Duodenal mucosa (tissue), 2 donors: ENCODE data around the gene RAB3GAP1.

ENCODE experiments used
- H3K27ac ChIP-seq: one replicate; pipeline ENCODE4 v1.7.0; 2013; ENCODE audit warnings: low read depth, low read length
- H3K27me3 ChIP-seq, 2 donors: one replicate each; pipeline ENCODE4 v1.7.0; 2013; ENCODE audit warnings: low read length in 2 of 2, control low read depth in 1 of 2; ENCODE audit not compliant: insufficient read depth in 2 of 2, control insufficient read depth in 1 of 2
- H3K36me3 ChIP-seq, 2 donors: one replicate each; pipeline ENCODE4 v1.7.0; 2013; ENCODE audit warnings: low read length in 2 of 2, control low read depth in 1 of 2; ENCODE audit not compliant: insufficient read depth in 2 of 2, control insufficient read depth in 1 of 2
- H3K4me1 ChIP-seq, 2 donors: one replicate each; pipeline ENCODE4 v1.7.0; 2013; ENCODE audit warnings: low read length in 2 of 2, control low read depth in 1 of 2; ENCODE audit not compliant: insufficient read depth in 2 of 2, control insufficient read depth in 1 of 2
- H3K4me3 ChIP-seq, 2 donors: one replicate each; pipeline ENCODE4 v1.7.0; 2013; ENCODE audit warnings: low read length in 2 of 2, low read depth in 1 of 2
- H3K9ac ChIP-seq, 2 donors: one replicate each; pipeline ENCODE4 v1.7.0; 2013; ENCODE audit warnings: low read length in 2 of 2, low read depth in 1 of 2
- H3K9me3 ChIP-seq, 2 donors: one replicate each; pipeline ENCODE4 v1.7.0; 2013; ENCODE audit warnings: low read length in 2 of 2, control low read depth in 1 of 2; ENCODE audit not compliant: control insufficient read depth in 1 of 2

Gene RAB3GAP1

DNA sequence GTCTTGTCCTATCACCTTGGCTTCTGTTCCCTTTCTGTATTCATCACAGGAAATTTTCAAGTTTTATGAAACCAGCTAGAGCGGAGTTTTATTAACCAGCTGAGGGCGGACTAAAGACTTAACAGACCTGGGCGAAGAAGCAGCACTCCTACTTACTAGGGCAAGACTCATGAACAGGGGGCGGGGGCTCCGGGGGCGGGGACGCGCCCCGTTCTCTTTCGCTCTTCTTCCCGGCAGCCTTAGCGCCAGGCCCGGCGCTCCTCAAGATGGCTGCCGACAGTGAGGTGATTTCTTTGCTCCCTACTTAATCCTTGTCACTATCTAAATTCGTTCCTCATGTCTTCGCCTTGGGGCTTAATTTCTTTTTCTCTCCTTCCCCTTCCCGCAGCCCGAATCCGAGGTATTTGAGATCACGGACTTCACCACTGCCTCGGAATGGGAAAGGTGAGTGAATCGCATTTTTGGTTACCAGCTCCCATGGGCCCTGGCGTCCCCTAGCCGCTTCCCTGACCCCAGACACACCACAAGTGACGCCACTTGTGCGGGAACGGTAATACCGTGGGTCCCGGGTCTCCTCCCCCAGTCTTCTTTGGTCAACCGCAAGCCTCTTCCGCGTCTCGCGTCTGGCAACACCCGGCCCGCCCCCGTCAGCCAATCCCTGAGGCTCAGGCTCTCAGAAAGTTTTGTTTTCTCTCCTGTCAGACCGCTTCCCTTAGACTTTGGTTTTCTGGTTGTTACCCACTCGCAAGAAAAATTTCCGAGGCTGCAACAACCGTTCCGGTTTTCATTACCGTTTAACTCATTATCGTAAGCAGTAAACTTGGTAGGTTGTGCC is at the start of gene RAB3GAP1:
RAB3GAP1 (plus strand) TSS at position 251 of the 835 bp plus-strand sequence; CDS start at position 267, 16 bp downstream.
- Histone ChIP-seq H3K9me3 (no peaks in the 10 kb centered on the region), H3K4me1 (peaks cover 9 to 20% of the 10 kb centered on the region in 2 donors), H3K27ac (peak within 1 kb of the TSS; percentile 93), H3K27me3 (peaks cover 0 to 2% of the 10 kb centered on the region in 2 donors), H3K4me3 (peak within 1 kb of the TSS; percentile 92 to 100), H3K9ac (peak within 1 kb of the TSS; percentile 95 to 97), H3K36me3 (no peaks in the 10 kb centered on the region)

- H3K27me3 ChIP-seq: peaks cover 0 to 14% of the 10 kb centered on the region in 2 donors
- H3K27ac ChIP-seq: no peak overlapping the region
- H3K4me3 ChIP-seq: no peak overlapping the region
- H3K9me3 ChIP-seq: no peaks in the 10 kb centered on the region
- no peaks in the 10 kb centered on the region for H3K4me1 ChIP-seq
- H3K9ac ChIP-seq: no peak overlapping the region
- H3K36me3 ChIP-seq: no peaks in the 10 kb centered on the region
These were observed 49.3 kb upstream of the RAB3GAP1 start for GRCh38 chr2:135002836-135003235.

DNA sequence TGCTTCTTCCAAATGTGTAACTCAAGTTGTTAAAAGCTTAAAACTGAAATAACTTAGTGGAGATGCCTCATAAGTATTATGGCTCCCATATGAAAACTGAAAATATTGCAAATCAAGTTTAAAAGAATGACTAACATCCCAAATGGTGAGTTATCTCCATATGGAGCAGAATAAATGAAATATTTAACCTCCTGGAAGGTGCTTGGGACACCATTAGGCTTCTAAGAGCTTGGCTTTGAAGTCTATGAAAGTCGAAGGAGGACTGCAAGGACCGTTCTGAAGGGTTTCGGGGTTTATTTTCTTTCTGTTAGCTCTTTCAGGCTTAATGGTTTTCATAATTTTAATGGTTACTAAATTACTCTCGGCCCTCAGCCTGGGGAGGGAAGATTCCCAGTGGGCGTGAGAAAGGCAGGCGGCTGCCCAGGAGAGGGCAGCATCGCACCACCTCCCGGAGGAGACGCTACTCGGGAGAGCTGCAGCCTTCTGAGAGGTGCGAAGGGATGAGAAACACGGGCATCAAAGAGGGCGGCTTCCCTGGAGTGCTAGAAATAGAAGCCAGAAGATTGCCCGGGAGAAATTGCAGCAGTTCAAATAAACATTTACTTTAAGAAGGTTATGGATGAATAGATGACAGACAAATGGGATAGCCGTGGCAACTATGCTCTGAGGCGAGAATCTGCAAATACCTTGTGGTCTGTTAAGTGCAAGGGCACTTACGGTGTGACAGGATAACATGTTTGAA is 47.9 kb upstream of the RAB3GAP1 start:
- H3K9ac ChIP-seq: no peak overlapping the region

DNA sequence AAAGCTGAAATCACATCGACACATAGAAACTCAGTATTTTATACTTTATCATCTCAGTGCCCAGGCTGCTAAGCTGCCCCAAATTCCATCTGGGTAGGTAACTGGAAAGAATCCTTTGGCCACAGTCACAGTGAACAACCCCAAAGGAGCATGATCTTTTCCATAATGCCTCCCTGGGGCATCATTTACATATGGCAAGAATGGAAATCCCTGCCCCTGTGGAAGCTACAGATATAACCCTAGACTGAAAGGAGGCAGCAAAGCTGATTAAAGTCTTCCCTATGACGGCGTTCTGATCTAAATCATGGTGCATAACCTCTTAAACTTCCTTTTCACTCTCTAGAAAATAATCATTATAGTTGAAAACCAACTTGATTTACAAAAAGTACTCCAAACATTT is 46.3 kb upstream of the RAB3GAP1 start:
- Histone ChIP-seq H3K4me3 (no peak overlapping the region), H3K36me3 (no peaks in the 10 kb centered on the region), H3K4me1 (no peaks in the 10 kb centered on the region), H3K27ac (no peak overlapping the region), H3K9ac (no peak overlapping the region), H3K27me3 (peaks cover 0 to 14% of the 10 kb centered on the region in 2 donors), H3K9me3 (no peaks in the 10 kb centered on the region)

More for the DNA sequence above, 47.9 kb upstream of the RAB3GAP1 start:
- Histone ChIP-seq H3K4me1 (no peaks in the 10 kb centered on the region), H3K27ac (no peak overlapping the region), H3K9me3 (no peaks in the 10 kb centered on the region), H3K27me3 (peaks cover 0 to 14% of the 10 kb centered on the region in 2 donors), H3K4me3 (no peak overlapping the region), H3K36me3 (no peaks in the 10 kb centered on the region)

- no peak overlapping the region for H3K9ac ChIP-seq
- no peaks in the 10 kb centered on the region for H3K36me3 ChIP-seq
- no peak overlapping the region for H3K27ac ChIP-seq
- no peaks in the 10 kb centered on the region for H3K9me3 ChIP-seq
- peaks cover 0 to 14% of the 10 kb centered on the region in 2 donors for H3K27me3 ChIP-seq
- H3K4me3 ChIP-seq: no peak overlapping the region
- H3K4me1 ChIP-seq: no peaks in the 10 kb centered on the region
These were observed 42.8 kb upstream of the RAB3GAP1 start for GRCh38 chr2:135009339-135009738.

DNA sequence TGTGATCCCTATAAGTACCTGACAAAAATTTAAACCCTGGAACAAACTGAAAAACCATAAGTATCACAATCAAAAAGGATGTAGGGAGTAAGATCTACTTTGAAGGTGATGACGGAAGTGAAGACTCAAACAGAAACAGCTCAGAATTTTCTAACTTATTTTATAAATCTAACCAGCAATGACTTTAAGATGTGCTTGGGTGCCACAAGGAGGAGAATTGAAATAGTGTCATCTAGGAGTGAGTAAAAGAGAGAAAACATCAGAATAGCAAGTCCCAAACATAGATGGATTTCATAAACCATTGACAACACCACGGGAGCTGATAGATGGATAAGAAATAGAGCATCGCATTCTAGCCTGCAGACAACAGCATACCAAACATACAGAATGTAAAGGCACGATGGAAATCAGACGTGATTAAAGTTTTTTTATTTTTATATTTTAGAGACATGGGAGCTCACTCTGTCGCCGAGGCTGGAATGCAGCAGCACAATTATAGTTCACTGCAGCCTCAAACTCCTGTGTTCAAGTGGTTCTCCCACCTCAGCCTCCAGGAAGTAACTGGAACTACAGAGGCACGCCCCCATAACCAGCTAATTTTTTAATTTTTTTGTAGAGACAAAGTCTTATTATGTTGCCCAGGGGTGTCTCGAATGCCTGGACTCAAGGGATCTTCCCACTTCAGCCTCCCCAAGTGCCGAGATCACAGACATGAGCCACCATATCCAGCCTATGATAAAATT is 41.7 kb upstream of the RAB3GAP1 start:
- Histone ChIP-seq H3K27ac (no peak overlapping the region), H3K9ac (no peak overlapping the region), H3K4me3 (no peak overlapping the region), H3K4me1 (no peaks in the 10 kb centered on the region), H3K9me3 (no peaks in the 10 kb centered on the region), H3K36me3 (no peaks in the 10 kb centered on the region), H3K27me3 (peaks cover 0 to 9% of the 10 kb centered on the region in 2 donors)

GRCh38 chr2:135011633-135012032 is 40.5 kb upstream of the RAB3GAP1 start:
- H3K9ac ChIP-seq: no peak overlapping the region
- no peaks in the 10 kb centered on the region for H3K4me1 ChIP-seq
- H3K9me3 ChIP-seq: no peaks in the 10 kb centered on the region
- no peak overlapping the region for H3K4me3 ChIP-seq
- no peak overlapping the region for H3K27ac ChIP-seq
- H3K36me3 ChIP-seq: no peaks in the 10 kb centered on the region
- no peaks in the 10 kb centered on the region for H3K27me3 ChIP-seq

DNA sequence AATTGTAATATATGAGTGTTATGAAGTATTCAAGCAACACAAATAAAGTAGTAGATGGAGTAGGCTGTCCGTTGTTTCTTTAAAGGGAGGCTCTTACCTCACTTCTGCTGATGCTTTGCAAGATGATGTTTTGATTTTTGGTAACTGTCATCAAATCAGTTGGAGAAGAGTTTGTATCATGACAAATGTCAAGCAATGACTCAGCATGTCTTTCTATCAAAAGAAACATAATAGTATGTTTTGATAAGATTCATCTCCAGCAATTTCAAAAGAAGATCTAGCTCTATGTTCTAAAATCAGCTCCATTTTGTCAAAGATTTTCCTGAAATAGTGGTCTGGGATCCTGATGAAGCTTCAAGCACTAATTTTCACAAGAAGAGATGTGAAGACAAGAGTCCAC is 30.5 kb upstream of the RAB3GAP1 start:
- Histone ChIP-seq H3K9me3 (no peaks in the 10 kb centered on the region), H3K9ac (no peak overlapping the region), H3K4me3 (no peak overlapping the region), H3K27ac (no peak overlapping the region), H3K36me3 (no peaks in the 10 kb centered on the region), H3K27me3 (no peaks in the 10 kb centered on the region), H3K4me1 (no peaks in the 10 kb centered on the region)

DNA sequence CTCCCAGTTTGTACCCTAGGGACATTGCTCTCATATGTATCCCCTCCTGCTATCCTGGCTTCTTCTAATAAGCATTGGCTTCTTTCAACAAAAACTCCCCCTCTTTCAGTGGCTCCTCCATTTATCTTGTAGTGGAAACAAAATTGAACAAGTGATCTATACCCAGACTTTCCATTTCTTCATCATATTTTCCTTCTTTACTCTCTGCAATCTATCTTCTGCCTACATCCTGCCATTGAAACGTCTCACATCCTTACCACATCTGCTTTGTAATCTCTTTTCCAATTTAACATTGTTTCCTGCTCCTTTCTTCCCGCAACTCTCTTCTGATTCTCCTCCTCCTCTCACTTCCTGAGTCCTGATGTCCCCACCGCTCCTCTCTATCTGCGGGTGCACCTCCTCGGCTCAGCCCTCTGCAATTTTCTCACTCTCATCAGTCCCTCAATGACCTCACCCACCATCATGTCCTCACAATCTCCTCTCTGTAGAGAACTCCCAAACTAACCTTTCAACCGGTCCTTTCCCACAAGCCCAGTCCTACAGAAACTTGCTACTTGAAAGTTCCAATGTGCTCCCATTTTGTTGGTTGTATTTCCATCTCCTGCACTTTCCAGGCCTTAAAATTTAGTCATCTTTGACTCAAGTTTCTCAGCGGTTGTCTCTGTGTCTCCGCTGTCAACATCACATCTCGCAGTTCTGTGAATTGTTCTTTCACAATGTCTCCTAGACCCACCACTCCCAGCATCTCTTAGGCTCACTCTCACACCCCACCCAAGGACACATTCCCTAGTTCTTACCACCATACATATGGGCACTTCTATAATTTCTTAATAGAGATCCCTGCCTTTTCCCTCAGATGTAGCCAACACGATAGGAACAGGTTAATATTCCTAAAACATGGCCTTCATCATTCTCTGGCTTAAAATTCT is 28.9 kb upstream of the RAB3GAP1 start:
- no peaks in the 10 kb centered on the region for H3K4me1 ChIP-seq
- no peaks in the 10 kb centered on the region for H3K9me3 ChIP-seq
- H3K27me3 ChIP-seq: no peaks in the 10 kb centered on the region
- H3K27ac ChIP-seq: no peak overlapping the region
- H3K36me3 ChIP-seq: no peaks in the 10 kb centered on the region
- H3K9ac ChIP-seq: no peak overlapping the region
- H3K4me3 ChIP-seq: no peak overlapping the region
